GM10266 (cell line): ENCODE data around the gene TMEM243.

Experiments
- DNase-seq: peaks from one replicate; pipeline ENCODE4 v3.0.0; 2012; ENCODE audit errors: extremely low spot score
- TF ChIP-seq, protein P1 (sequence below): IDR thresholded peaks from 2 replicates; pipeline ENCODE4 v1.5.1; 2012; ENCODE audit warnings: mild to moderate bottlenecking, low read depth; ENCODE audit not compliant: control insufficient read depth, insufficient read depth; ENCODE audit errors: missing control alignments

Gene TMEM243

DNA sequence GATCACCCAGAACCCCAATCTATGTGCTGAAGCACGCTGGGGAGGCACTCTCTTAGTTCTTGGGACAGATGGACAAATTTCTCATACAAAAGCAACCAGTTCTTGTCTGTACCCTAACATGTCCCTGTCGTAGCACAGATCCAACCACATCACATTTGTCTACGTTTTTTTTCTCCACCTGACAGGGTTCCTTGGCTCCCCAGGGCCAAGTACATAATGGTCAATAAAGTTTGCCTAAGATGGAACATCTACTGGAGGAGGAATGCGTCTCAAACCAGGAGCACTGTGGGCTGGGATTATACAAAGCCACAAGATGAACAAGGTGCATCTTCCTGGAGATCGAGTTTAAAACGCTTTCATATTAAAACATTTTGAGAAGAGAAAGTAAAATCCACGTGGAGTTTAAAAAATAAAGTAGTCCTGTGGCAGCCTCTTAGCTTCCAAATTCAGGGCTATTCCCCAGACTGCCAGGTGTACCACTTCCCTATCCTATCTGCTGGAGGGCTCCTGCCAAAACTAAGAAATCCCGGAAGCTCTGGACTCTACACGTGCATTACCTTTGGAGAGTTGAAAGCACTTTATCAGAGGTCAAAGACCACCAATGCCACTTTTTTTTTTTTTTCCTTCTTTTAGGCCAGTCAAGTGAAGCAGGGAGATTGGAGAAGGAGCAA lies 1.4 kb downstream of the TMEM243 start:
- DNase-seq = no peak
- TF ChIP-seq, protein P1, sequence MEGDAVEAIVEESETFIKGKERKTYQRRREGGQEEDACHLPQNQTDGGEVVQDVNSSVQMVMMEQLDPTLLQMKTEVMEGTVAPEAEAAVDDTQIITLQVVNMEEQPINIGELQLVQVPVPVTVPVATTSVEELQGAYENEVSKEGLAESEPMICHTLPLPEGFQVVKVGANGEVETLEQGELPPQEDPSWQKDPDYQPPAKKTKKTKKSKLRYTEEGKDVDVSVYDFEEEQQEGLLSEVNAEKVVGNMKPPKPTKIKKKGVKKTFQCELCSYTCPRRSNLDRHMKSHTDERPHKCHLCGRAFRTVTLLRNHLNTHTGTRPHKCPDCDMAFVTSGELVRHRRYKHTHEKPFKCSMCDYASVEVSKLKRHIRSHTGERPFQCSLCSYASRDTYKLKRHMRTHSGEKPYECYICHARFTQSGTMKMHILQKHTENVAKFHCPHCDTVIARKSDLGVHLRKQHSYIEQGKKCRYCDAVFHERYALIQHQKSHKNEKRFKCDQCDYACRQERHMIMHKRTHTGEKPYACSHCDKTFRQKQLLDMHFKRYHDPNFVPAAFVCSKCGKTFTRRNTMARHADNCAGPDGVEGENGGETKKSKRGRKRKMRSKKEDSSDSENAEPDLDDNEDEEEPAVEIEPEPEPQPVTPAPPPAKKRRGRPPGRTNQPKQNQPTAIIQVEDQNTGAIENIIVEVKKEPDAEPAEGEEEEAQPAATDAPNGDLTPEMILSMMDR = no peak

DNA sequence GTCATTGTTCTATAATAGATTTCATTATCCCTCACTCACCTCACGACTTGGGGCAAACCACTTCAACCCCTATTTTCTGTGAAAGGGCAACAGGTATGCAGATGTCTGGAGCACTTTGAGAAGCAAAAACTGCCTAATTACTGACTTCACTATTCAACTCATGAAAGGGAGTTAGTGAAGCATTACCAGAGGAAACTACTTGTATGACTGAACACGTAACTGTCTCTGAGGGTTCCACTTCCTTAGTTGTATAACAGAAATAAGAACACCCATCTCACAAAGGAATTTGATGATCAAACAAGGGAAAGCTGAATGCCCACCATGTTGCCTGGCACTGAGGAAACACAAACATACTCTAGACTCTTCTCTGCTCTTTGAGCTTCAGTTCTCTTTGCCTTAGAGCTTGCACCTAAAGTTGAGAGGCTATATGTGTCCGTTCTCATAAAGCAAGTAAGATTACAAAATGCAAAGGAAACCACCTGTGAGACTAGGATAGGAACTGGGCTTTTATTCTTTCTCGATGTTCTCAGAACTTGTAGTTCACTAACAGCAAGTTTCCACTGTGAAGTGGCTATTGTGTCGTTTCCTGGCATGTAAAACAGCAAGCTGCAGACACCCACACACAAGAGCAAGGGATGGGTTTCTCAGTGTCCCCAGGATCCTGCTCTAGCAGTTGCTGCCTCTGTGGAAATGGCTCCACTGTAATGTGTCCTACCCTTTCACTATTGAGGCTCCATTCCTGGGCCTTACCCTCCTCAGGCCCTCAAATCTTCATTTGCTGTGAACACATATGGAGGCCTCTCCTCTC lies 2.6 kb downstream of the TMEM243 start:
- TF ChIP-seq, protein P1 = no peak
- DNase-seq = peak; percentile 76

DNA sequence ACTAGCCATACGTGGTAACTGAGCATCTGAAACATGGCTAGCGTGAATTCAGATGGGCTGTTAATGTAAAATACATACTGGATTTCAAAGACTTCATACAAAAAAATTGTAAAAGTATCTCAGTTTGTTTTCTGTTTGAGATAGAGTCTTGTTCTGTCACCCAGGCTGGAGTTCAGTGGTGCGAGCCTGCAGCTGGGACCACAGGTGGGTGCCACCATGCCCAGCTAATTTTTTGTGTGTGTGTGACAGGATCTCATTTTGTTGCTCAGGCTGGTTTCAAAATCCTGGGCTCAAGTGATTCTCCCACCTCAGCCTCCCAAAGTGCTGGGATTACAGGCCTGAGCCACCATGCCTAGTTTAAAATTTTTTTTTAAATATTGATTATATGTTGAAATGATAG lies 4.5 kb downstream of the TMEM243 start:
- TF ChIP-seq, protein P1 = no peak
- no peak for DNase-seq

DNA sequence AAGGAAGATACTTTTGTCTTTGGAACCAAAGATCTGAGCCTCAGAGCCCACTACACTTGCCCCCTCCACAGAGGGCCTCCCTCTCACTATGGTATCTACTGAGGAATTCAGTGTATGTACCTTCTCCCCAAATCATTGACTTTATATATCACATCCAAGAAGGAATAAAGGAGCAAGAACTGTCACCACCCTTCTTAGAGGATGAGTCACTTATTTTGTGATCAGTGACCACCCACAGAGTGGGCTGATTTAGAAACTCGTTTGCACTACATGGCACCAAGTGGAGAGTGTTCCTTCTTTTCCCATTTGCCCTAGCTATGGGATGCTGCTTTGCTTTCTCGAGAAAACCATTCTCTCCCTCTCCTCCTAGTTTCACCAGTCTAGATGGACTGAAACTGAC lies 5.7 kb downstream of the TMEM243 start:
- TF ChIP-seq, protein P1 = no peak

DNA sequence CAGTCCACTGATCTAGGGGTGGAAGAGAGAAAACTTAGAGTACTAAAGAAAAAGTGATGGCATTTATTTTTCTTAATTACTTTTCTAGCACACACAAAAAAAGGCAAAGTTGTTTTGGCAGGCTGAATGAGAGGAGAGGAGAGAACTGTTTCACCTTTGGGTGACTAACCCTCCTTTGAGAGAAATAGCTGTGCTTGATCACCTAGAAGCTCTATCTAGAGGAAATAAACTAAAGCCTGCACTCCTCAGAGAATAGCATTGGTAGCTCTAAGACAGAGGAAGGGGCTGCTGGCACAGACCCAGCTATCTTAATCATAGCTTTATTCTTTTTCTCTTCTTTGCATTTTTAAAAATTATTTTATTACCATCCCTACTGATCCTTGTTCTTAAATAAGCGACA lies 6.3 kb downstream of the TMEM243 start:
- TF ChIP-seq, protein P1 = no peak
- DNase-seq = no peak

More for the DNA sequence above, 5.7 kb downstream of the TMEM243 start:
- no peak for DNase-seq

DNA sequence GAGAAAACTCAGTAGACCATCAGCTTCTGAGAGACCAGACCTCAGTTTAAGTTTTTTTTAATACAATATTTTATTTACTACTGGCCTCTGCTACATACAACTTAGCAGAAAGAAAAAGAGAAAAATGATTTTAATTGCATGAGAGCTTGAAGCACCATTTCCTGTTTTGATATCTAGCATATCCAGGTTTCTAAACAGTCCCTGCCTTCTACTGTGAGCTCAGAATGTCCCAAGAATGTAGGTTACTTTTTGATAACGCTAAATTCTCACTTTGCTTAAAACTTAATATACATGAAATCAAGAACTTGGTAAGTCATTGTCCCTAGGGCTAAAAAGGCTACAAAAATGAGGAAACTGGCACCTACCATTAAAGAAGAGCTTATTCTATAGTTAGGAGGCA lies 7.0 kb downstream of the TMEM243 start:
- TF ChIP-seq, protein P1 = no peak

DNA sequence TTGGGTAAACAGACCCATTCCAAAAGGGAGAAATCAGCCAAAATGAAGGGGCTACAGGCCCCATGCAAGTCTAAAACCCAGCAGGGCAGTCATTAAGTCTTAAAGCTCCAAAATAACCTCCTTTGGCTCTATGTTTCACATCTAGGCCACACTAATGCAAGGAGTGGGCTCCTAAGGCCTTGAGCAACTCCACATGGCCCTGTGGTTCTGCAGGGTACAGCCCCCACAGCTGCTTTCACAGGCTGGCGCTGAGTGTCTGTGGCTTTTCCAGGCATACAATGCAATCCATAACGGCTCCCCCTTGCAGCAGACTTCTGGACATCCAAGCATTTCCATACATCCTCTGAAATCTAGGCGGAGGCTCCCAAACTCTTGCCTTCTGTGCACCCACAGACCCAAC lies 9.0 kb downstream of the TMEM243 start:
- TF ChIP-seq, protein P1 = no peak
- no peak for DNase-seq

More for the DNA sequence above, 7.0 kb downstream of the TMEM243 start:
- no peak for DNase-seq
